GM19395 (cell line): ENCODE data around the gene CAMTA1.
"Not testable (repeated sequence)": the region's sequence is repeated elsewhere in the genome, so short reads cannot be mapped to it uniquely, and the experiment has no call there.

Experiments
- ATAC-seq: cut with Tn5 transposase; IDR thresholded peaks from one replicate; pipeline ENCODE4 v1.9.1; 2021; ENCODE audit warnings: mild to moderate bottlenecking, moderate library complexity; ENCODE audit not compliant: unreplicated experiment

The CAMTA1 gene

DNA sequence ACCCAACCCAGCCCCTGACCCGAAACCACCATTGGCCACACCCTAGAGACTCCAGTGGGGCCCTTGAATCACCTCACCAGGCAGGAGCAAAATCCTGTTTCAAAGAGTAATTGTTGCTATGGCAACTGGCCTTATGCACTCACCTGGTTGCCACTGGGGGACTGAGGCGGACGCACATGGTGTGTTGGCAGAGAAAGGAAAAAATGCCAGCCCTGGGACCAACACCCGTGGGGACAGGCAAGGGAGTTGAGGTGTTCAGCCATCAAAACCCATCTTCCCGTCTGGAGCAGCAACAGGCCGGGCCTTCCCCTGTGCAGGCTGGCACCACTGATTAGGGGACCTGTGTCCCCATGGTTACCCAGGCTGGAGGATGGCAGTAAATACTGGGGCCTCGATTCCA is 590.1 kb downstream of the CAMTA1 start:
- no peak for ATAC-seq

DNA sequence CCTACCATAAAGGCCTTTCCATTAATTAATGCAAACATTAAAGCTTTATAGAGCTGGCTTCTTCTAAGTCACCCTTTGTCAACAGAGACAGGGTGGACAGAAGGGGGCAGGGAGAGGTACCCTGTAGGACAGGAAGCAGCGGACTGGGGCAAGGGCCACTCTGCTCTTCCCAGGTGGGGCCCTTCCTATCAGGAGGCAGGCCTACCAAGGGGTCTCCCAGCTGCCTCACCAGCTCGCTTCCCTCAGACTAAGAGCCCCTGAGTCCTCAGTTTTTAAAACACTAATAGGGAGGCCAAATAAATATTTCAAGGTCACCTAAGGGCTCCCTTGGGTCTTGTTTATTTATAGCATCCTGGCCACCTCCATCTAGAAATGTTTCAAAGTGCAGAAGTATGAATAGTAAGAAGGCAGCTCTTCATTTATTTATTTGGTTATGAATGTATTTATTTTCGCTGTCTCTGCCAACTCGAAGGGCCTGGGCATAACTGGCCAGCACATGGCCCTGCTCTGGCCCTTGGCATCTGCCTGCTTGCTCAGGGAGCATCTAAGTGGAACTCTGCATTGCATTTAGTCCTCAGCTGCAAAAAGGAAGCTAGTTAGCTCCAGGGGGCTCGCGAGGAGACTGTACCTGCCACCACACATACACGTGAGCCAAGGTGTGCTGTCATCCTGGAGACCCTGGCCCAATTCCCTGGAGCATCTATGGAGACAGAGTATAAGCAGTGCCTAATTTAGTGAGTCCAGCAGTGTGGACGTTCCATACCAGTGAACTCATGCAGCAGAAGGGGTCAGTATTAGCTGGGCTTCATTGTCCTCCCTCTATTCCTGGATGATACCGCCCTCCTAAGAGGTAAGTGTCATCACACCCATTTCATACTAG is 590.8 kb downstream of the CAMTA1 start:
- no peak for ATAC-seq

DNA sequence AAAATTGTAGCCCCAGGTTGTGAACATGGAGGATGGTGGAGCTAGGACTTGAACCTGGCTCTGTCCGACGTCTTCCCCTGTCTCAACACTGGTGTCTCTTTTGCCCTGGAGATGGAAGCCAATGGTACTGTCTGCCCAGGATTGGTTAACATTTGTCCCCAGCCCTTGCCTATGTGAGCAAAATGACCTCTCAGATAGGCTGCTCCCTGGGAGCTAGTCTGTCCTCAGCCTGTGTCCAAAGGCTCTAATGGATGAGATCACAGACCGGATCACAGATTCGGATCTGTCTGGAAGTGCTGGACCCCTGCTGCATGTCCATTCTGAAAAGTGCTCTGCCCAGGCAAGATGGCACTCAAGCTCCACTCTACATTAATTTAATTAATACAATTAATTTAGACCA is 591.4 kb downstream of the CAMTA1 start:
- no peak for ATAC-seq

DNA sequence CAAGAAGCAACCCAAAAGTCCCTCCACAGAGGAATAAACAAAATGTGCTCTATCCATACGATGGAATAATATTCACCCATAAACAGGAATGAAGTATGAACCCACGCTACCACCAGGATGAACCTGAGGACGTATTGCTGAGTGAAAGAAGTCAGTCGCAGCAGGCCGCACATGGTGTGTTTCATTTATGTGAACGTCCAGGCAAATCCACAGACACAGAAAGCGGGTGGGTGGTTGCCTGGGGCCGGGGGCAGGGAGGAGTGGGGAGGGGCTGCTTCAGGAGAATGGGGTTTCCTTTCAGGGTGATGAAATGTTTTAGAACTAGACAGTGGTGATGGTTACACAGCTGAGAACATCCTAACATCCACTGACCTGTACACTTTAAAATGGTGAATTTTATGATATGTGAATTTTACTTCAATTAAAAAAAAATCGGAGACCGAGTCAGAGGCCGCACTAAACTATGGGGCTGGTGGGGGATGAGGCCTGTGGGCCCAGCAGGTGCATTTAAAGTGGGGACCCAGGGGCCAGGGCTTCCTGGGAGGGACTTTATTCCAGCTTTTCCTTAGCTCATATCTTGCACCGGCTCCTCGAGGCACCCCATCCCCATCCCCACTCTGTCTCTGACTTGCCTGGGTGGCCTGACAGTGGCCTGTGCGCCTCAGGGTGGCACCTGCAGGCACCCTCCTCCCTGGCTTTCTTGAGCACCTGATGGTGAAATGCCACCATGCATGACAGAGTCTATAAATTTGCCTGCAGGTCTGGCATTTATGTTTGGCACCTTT is 593.3 kb downstream of the CAMTA1 start:
- no peak for ATAC-seq

DNA sequence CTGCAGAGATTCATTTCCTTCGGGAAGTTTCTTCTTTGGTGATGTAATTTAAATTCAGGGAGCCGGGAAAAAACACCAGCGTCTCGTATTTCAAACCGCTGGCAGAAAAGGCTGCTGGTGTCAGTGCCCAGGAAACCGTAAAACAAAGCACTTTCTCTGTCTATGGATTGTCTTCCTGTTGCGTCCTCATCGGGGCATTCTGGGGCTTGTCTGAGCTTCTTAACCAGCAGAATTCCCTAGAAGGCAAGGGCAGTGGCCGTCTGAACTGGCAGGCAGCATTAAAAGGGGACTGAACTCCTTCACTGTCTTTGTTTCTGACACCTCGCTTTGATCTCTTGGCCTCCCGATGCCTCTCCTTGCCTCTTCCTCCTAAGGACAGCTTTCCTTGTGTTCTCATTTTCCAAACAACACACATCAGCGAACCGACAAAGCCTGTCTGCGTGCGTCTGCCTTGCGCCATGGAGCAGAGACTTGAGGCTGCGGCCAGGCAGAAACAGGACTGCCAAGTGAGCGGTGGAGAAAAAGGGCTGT is 594.3 kb downstream of the CAMTA1 start:
- ATAC-seq, result no peak

DNA sequence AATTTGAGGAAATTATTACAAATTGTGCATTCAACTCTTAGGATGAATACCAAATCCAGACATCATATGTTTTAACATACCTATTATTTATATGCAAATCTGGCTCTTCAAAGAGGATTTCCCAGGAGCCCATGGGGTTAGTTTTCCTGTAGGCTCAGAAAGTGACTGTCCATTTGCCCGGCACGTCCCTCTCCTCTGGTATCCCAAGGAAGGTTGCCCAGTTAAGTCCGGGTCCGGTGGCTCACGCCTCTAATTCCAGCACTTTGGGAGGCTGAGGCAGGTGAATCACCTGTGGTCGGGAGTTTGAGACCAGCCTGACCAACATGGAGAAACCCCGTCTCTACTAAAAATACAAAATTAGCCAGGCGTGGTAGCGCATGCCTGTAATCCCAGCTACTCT is 594.8 kb downstream of the CAMTA1 start:
- ATAC-seq, result not testable (repeated sequence)

DNA sequence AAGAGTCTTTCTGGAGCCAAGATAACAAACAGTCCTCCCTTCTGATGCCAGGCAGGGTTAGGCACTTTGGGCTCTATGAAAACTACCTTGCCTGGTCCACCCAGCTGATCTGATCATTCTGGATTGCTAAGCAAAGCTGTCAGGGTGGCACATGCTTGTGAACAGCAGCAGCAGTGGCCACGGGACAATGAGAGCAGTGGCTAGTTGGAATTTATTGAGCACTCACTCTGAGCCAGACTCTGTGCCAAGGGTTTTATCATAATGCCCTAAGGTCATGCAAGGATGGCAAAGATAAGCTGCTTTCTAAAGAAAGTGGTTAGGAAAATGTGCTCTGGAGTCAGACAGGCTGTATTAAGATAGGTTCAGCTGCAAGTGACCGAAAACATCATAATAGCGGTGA is 595.5 kb downstream of the CAMTA1 start:
- ATAC-seq, result no peak

DNA sequence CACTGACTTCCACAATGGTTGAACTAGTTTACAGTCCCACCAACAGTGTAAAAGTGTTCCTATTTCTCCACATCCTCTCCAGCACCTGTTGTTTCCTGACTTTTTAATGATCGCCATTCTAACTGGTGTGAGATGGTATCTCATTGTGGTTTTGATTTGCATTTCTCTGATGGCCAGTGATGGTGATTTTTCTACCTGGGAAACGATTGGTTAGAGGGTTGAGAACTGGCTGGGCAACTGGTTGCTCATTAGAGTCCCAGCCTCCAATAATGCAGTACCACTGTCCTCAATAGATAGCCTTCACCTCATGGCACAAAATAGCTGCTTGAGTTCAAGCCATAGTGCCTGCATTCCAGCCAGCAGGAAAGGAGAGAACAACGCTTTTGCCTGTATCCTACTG is 596.5 kb downstream of the CAMTA1 start:
- not testable (repeated sequence) for ATAC-seq

DNA sequence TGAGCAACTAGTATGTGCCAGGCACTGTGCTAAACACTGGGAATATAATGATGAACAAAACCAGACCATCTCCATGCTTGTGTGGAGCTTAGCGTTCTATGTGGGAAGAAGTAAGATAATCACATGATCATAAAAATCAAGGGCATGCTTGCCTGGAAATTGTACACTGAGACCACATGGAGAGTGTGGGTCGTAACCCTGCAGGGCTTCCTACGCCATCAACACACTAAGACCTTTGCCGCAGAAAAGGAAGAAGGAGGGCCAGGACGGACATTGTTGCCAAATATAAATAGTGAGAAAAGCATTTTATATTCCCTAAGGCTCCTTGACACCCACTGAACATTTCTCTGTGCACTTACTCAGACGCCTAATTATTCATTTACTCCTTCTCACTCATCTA is 597.7 kb downstream of the CAMTA1 start:
- ATAC-seq, result no peak

DNA sequence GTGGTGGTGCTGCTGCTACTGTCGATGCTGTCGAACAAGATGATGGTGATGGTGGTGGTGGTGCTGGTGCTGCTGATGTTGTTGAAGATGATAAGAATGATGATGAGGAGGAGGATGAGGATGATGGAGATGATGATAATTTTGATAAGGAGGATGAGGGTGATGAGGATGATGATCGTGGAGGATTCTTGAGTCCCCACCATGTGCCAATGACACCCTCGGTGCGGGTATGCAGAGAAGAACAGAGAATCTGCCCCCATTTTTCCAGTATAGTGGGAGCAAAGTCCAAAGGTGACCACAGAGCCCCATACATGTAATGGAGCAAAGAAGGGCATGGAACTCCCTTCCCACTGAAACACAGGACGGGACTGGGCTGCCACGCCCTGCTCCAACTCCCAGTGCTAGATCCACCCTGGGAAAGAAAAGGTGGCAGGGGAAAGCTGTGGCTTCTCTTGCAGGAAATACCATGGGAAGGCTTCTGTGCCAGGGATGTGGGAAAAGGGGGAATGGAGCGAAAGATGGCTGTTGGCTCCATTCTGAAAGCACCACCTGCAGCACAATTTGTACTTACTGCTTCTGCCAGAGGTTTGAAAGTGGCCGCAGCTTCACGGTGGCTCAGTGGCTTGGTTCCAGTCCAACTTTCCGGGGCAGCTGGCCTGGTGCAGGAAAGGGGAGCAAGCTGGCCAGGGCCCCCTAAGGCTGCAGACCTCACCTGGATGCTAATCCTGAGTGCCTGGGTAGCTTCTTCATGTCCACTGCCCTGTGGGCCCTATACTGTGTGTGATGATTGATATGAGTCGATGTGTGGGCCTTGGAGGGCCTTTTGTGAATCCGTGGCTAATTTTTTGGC is 598.6 kb downstream of the CAMTA1 start:
- ATAC-seq, result no peak

DNA sequence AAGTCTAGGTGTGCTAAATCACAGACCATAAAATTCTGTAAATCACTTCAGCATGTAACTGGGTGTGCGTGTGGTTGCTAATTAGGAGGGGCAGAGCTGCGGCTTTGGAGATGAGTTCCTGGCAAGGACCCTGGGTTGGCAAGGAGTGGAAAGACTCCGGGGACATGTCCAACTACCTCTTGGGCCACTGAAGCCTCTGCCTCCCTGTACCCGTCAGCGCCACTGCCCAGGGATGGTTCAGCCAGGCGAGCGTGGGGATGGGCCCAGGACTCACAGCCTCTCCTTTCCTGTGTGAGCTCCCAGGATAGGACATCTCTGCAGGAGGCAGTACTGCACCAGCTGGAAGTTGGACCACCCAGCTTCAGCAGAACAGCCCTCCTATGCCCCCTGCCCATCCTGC is 599.4 kb downstream of the CAMTA1 start:
- ATAC-seq, result no peak

DNA sequence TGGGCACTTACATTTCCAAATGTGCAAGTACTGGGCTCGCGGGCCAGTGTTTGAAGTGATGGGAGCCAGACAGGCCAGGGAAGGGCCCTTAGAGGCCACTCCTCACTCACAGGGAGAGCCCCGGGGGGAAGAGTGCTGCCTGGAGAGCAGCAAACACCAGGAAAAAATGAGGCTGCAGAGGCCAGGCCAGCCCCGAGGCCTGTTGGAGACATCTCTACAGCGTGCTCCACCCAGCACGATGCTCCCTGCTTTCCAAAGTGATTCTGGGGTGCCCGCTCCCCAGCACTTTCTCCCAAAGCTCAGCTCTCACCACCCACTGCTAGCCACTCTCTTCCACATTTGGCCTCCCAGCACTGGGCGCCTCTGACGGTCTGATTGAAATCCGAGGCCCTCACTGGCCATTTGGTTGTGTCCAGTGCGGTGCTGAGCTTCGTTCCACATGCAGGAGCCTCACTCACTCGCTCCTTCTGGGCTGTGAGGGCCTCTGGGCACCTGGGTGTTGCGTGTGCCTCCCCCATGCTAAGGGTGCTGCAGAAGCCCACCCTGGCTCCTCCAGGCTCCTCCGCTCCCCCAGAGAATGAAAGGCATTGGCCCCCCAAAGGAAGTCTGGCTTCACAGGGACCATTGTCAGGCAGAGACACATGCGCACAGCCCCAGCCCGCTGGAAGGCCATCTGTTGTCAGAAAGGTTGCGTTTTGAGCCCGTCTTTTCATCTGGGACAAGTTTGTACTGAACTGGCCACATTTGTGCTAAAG is 600.4 kb downstream of the CAMTA1 start:
- no peak for ATAC-seq

DNA sequence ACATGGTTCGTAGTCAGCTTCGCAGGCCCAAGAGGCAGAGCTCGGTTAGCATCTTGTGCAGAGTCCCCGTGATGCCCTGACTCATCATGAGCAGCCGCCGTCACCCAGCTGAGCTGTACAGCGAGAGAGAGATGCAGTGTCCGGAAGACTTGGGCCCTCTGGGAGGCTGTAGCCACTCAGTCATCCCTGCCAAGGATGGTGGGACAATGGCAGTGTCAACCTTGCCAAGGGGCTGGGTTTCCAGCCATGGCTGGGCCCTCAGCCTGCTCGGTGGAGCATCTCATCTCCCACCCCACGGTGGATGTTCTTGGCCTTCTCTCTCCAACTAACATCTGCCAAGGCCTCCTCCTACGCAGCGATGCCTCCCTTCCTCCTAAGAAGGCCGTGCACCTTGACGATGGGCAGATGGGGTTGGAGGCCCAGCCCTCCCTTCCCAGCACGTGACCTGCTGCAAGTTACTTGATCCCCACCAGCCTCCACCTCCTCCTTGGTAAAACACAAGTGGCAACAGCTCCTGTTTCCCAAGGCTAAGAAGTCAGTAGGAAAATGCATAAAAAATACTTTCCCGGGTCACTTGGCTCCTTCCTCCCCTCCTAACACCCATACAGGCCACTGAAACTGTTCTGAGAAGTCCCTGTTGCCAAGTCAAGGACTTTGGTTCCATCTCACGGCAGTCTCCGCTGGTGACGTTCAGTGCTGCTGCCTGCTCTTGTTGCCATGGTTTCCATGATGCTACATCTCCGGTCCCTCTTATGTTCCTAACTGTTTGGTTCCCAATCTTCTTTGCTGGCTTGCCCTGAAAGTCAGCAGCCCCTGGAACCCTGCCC is 601.2 kb downstream of the CAMTA1 start:
- ATAC-seq, result no peak

DNA sequence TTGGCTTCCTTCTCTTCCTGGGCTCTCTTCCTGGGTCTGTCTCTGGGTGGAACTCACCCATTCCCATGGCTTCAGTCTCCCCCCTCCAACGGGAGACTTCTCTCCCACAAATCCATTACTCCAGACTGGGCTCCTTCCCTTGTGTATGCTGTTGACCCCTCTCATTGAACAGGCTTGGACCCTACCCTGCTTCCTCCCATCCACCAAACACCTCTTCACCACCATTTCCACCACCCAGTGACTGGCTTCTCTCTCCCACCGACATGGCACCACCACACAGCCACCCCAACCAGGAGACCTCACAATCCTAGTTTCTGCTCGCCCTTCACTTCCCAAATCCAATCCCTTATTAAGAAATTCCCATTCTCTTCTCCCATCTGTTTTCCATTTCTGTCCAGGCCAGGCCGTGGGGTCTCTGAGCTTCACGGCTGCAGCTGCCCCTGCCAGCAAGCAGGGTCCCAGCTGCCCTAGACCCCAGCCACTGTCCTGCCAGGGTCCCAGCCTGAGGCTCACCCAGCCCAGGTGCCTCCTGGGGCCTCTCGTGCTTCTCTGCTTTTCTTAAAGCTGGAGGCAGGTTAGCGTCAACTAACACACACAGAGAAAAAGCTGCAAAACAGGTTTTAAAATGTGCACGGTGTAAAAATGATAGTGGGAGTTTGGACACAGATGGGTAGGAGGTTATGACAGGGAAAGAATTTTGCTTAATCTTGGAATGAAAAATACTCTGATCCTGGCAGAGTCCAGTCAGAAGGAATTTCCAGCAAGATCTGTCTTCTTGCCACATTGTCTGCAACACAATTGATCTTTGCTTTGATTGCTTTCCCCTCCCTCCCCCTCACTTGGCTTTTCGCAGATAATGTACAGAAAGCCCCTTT is 602.0 kb downstream of the CAMTA1 start:
- ATAC-seq, result no peak

DNA sequence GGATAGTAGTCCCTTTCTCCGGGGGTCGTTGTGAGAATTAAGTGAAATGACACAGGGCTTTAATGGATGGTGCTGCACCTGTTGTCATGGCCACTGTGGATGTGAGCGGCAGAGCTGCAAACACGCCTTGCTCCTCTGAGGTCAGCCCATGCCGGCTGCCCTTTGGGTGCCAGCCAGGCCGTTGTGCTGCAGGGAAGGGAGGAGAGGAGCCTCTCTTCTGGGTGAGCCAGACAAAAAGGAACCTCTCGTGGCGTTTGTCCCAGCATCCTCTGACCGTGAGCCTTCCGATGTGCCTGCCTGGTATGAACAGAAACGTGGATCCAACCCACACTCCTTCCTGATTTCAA is 602.9 kb downstream of the CAMTA1 start:
- ATAC-seq, result no peak

DNA sequence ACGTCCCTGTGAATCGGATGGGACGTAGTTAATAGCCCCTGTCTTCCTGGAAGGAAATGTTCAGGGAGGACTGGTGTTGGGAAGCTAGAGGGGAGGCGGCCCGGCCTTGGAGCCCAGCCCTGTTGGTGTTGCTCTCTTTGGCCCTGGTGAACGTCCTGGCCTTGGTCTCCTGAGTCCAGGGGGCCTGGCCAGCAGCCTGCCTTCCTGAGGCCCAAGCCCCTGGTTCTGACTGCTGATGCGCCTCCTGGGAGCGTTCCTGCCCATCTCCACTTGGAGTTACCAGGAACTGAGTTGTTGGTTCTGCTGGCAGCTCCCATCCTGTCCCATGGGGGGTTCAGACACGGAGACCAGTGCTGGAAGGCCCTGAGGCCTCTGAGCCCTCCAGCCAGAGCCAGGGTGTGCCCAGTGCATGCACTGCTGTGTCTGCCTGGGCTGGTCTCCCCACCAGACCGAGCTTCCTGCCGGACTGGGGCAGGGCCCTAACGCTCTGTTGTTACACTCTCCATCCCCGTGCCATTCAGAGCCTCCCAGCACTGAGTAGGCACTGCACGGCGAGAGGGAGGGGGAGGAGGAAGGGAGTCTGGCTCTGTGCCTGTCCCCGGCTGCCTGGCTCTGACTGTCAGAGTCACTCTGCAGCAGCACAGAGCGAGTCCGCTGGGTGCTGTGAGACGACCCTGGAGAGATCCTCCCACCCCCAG is 603.4 kb downstream of the CAMTA1 start:
- ATAC-seq, result no peak

DNA sequence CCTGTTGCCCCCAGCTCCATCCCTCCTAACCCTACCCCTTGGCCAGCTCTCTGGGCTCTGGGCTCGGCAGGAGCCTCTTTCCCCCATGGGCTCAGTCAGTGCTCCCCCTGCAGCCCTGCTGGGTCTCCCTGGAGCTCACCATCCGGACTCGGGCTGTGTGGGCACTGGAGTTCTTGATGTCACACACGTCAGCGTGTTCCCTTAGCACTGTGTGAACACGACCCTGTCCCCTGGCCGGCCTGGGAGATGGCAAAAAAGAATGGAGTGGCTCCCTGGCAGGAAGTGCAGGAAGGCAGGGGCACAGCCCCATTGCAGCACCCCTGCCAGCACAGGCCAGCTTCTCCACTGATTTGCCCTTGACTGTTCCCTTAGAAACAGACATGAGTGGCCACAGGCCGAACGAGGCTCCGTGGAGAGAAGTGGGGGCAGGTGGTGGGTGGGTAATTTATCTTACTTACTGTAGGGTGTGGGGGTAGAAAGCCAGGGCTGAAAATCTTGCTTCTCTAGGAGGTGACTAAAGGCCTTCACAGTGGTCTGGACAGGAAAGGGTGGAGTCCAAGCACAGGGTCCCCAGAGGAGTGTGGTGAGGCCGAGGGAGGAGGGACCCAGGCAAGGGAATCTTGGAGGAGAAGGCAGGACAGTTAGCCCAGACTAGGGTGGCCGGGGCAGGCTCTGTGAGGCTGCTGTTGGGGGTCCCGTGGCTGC is 604.1 kb downstream of the CAMTA1 start:
- no peak for ATAC-seq
